Tibial artery (tissue), 4 donors: Measurements from ENCODE around the gene CYBRD1.
A peak's percentile ranks its signal among the peaks of the same experiment; 100 is the strongest.
"Not testable (repeated sequence)": the region's sequence is repeated elsewhere in the genome, so short reads cannot be mapped to it uniquely, and the experiment has no call there.

Experiments used
- DNase-seq, 2 donors: peaks; one replicate each; pipeline ENCODE4 v3.0.0-alpha.2; 2019
- H3K27ac ChIP-seq, 2 donors: fragments of 200-600 bp; sonication (generic) in 1 of 2; 1 replicate in 1 of 2; 2 replicates in 1 of 2; pipeline ENCODE4 v1.5.1; 2018 to 2019; ENCODE audit warnings: mild to moderate bottlenecking in 1 of 2
- H3K27me3 ChIP-seq, 2 donors: fragments of 200-600 bp; sonication (generic) in 1 of 2; one replicate each; pipeline versions ENCODE4 v1.5.1 to v1.6.0; 2016 to 2019
- H3K36me3 ChIP-seq, 3 donors: fragments of 200-600 bp; sonication (generic) in 2 of 3; one replicate each; pipeline ENCODE4 v1.5.1; 2016 to 2019; ENCODE audit warnings: mild to moderate bottlenecking in 2 of 3
- H3K4me1 ChIP-seq, 4 donors: fragments of 200-600 bp; sonication (generic) in 2 of 4; 1 replicate in 3 of 4; 2 replicates in 1 of 4; pipeline ENCODE4 v1.5.1; 2016 to 2019
- H3K4me3 ChIP-seq, 2 donors: fragments of 200-600 bp; sonication (generic) in 1 of 2; 1 replicate in 1 of 2; 2 replicates in 1 of 2; pipeline ENCODE4 v1.5.1; 2018 to 2019; ENCODE audit warnings: mild to moderate bottlenecking in 2 of 2
- H3K9me3 ChIP-seq, 3 donors: fragments of 200-600 bp; sonication (generic) in 1 of 3; one replicate each; pipeline ENCODE4 v1.5.1; 2016 to 2019
- intact Hi-C: fragments of 100-400 bp; cut with DNase I; formaldehyde crosslinking; loops from one replicate; pipeline ENCODE4 v1.15.0; 2023; ENCODE audit warnings: low total_unique reads
- TF ChIP-seq, protein P1 (sequence below), 2 experiments: fragments of 200-600 bp in 1 of 2; fragments of 450-650 bp in 1 of 2; IDR thresholded peaks; one replicate each; pipeline ENCODE4 v1.5.1; 2017 to 2019; ENCODE audit warnings: antibody characterized with exemption in 2 of 2, mild to moderate bottlenecking in 1 of 2, moderate library complexity in 1 of 2

The CYBRD1 gene

DNA sequence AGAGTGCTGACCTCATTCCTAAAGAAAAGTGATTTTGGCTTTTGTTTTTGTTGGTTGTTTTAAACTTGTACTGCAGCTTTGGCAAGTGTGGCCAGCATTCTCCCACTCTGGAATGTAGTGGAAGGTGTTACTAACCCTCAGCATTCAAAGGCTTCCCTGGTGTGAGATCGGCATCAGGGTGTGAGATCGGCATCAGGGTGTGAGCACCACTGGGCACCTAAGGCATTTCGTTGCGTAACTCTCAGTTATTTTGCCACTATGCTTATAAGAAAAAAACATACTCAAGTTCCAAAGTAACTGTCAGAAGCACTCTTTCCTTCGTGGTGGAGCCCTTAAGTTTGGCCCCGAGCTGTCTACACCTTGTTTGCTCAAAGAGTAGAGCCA, 1.7 kb downstream of the CYBRD1 start:
- Histone ChIP-seq H3K4me1 (peaks cover 0 to 48% (median 13%) of the 10 kb centered on the region in 4 donors), H3K27ac (peak overlapping the region; percentile 99), H3K9me3 (no peaks in the 10 kb centered on the region), H3K4me3 (peak overlapping the region; percentile 94 to 100), H3K36me3 (no peaks in the 10 kb centered on the region), H3K27me3 (no peaks in the 10 kb centered on the region)
- no peak for DNase-seq
- TF ChIP-seq, protein P1, sequence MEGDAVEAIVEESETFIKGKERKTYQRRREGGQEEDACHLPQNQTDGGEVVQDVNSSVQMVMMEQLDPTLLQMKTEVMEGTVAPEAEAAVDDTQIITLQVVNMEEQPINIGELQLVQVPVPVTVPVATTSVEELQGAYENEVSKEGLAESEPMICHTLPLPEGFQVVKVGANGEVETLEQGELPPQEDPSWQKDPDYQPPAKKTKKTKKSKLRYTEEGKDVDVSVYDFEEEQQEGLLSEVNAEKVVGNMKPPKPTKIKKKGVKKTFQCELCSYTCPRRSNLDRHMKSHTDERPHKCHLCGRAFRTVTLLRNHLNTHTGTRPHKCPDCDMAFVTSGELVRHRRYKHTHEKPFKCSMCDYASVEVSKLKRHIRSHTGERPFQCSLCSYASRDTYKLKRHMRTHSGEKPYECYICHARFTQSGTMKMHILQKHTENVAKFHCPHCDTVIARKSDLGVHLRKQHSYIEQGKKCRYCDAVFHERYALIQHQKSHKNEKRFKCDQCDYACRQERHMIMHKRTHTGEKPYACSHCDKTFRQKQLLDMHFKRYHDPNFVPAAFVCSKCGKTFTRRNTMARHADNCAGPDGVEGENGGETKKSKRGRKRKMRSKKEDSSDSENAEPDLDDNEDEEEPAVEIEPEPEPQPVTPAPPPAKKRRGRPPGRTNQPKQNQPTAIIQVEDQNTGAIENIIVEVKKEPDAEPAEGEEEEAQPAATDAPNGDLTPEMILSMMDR (IDR thresholded peaks at IDR 0.05), result no peak
- intact Hi-C loops, result loop anchor here (5.0 to 10.0 kb wide), 2 partner anchors 92 to 1699 kb away; partner anchors contain the start of genes DCAF17, METTL5, METTL8 and UBR3

GRCh38 chr2:171529914-171530313, 7.6 kb downstream of the CYBRD1 start:
- peak overlapping the region; percentile 65 to 72 for H3K27ac ChIP-seq
- H3K9me3 ChIP-seq, result no peaks in the 10 kb centered on the region
- peaks cover 0 to 3% (median 0%) of the 10 kb centered on the region in 3 donors for H3K36me3 ChIP-seq
- TF ChIP-seq, protein P1 (IDR thresholded peaks at IDR 0.05), result peak; percentile 31 to 33
- DNase-seq, result no peak
- H3K27me3 ChIP-seq, result no peaks in the 10 kb centered on the region
- intact Hi-C loops, result loop anchor here (10.0 kb wide), 1 partner anchor 1705 kb away; the partner anchor contains the start of genes METTL5 and UBR3
- peaks cover 0 to 78% (median 33%) of the 10 kb centered on the region in 4 donors for H3K4me1 ChIP-seq
- no peak overlapping the region for H3K4me3 ChIP-seq

GRCh38 chr2:171530378-171530777, 8.1 kb downstream of the CYBRD1 start:
- Histone ChIP-seq H3K4me1 (peaks cover 0 to 76% (median 30%) of the 10 kb centered on the region in 4 donors), H3K9me3 (no peaks in the 10 kb centered on the region), H3K27ac (peak overlapping the region; percentile 65 to 72), H3K36me3 (peaks cover 0 to 4% (median 0%) of the 10 kb centered on the region in 3 donors), H3K27me3 (no peaks in the 10 kb centered on the region), H3K4me3 (peak overlapping the region in 1 of 2 donors; percentile 11)
- TF ChIP-seq, protein P1 (IDR thresholded peaks at IDR 0.05), result no peak
- intact Hi-C loops, result no loop called here
- no peak for DNase-seq

DNA sequence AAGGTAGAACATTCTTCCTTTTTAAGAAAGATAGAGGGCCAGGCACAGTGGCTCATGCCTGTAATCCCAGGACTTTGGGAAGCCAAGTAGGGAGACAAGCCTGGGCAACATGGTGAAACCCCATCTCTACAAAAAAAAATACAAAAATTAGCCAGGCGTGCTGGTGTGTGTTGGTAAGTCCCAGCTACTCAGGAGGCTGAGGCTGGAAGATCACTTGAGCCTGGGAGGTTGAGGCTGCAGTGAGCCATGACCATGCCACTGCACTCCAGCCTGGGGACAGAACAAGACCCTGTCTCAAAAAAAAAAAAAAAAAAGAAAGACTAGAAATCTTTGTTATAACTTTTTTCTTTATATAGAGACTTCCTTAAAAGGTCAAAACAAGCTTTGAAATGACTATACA, 8.6 kb downstream of the CYBRD1 start:
- peak overlapping the region; percentile 11 to 19 for H3K4me3 ChIP-seq
- intact Hi-C loops, DNase-seq, H3K9me3 ChIP-seq, H3K36me3 ChIP-seq, H3K27me3 ChIP-seq: not testable (repeated sequence)
- H3K4me1 ChIP-seq, result peaks cover 0 to 76% (median 32%) of the 10 kb centered on the region in 4 donors
- peak overlapping the region; percentile 65 to 72 for H3K27ac ChIP-seq

DNA sequence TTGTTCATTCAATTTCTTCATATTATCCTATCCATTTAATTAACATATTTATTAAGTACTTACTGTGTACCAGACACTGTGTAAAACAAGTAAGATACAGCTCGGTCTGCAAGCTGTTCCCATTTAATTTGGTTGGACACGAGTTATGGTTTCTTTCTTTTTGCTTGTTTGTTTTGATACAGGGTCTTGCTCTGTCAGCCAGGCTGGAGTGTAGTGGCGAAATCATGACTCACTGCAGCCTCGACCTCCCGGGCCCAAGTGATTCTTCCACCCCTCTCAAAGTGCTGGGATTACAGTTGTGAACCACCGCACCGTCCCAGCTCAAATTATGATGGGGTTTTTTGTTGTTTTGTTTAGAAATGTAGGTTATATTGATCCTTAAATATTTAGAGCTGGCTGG, 9.0 kb downstream of the CYBRD1 start:
- Histone ChIP-seq H3K27ac (peak overlapping the region; percentile 65 to 72), H3K36me3 (peaks cover 0 to 4% (median 0%) of the 10 kb centered on the region in 3 donors), H3K9me3 (no peaks in the 10 kb centered on the region), H3K27me3 (no peaks in the 10 kb centered on the region), H3K4me1 (peaks cover 0 to 76% (median 33%) of the 10 kb centered on the region in 4 donors), H3K4me3 (peak overlapping the region; percentile 11 to 19)
- TF ChIP-seq, protein P1 (IDR thresholded peaks at IDR 0.05), result no peak
- DNase-seq, result peak; percentile 62 to 80
- intact Hi-C loops, result no loop called here

- Histone ChIP-seq H3K4me3 (peak overlapping the region in 1 of 2 donors; percentile 11), H3K36me3 (peaks cover 0 to 4% (median 0%) of the 10 kb centered on the region in 3 donors), H3K4me1 (peaks cover 0 to 76% (median 34%) of the 10 kb centered on the region in 4 donors), H3K27ac (peak overlapping the region; percentile 65 to 72), H3K9me3 (no peaks in the 10 kb centered on the region), H3K27me3 (no peaks in the 10 kb centered on the region)
- intact Hi-C loops, result no loop called here
- TF ChIP-seq, protein P1 (IDR thresholded peaks at IDR 0.05), result no peak
- DNase-seq, result no peak
Measured at GRCh38 chr2:171531836-171532450, 9.7 kb downstream of the CYBRD1 start.
